HepG2 (cell line): ENCODE results near the gene FERMT2. TPM values are rescaled to one million over a fixed set of nuclear protein-coding genes. Genes with fewer than 3 reads are reported as not detected.

Experiments
- ARID5B ChIP-seq: IDR thresholded peaks from 2 replicates; pipeline ENCODE4 v1.4.0; 2020; ENCODE audit warnings: mild to moderate bottlenecking, missing genetic modification reagents
- ASH2L ChIP-seq: fragments of 300-600, 200-600 bp; sonication (generic); IDR thresholded peaks from 2 replicates; pipeline ENCODE4 v1.7.0; 2017; ENCODE audit warnings: low read depth, mild to moderate bottlenecking, moderate library complexity, mixed read lengths, low read length; ENCODE audit not compliant: insufficient read length
- FOXK2 ChIP-seq: fragments of 450-650 bp; IDR thresholded peaks from 2 replicates; pipeline ENCODE4 v1.6.1; 2016
- FOXM1 ChIP-seq: sonication (generic); formaldehyde crosslinking; IDR thresholded peaks from 2 replicates; pipeline ENCODE4 v1.5.0; 2020; ENCODE audit warnings: missing genetic modification reagents
- NFKB2 ChIP-seq: sonication (generic); formaldehyde crosslinking; IDR thresholded peaks from 2 replicates; pipeline ENCODE4 v1.4.0; 2020; ENCODE audit warnings: missing genetic modification reagents, borderline replicate concordance
- NKX3-1 ChIP-seq: sonication (generic); formaldehyde crosslinking; IDR thresholded peaks from 2 replicates; pipeline ENCODE4 v1.5.0; 2020; ENCODE audit warnings: missing genetic modification reagents
- PLSCR1 ChIP-seq: sonication (generic); formaldehyde crosslinking; IDR thresholded peaks from 2 replicates; pipeline ENCODE4 v1.5.0; 2020; ENCODE audit warnings: missing genetic modification reagents, mild to moderate bottlenecking, borderline replicate concordance
- POLR2A ChIP-seq, 2 experiments: IDR thresholded peaks; 2 replicates each; pipeline ENCODE4 v1.6.1; 2011; ENCODE audit warnings: low read depth in 2 of 2, low read length in 2 of 2, mild to moderate bottlenecking in 1 of 2, moderate library complexity in 1 of 2; ENCODE audit not compliant: insufficient read depth in 1 of 2
- RFX3 ChIP-seq: IDR thresholded peaks from 2 replicates; pipeline ENCODE4 v1.6.1; 2016; ENCODE audit warnings: missing biosample characterization, missing genetic modification reagents
- RFX5 ChIP-seq: IDR thresholded peaks from 2 replicates; pipeline ENCODE4 v1.6.1; 2011; ENCODE audit warnings: low read depth, low read length, improper control_type of control experiment
- RXRB ChIP-seq: IDR thresholded peaks from 2 replicates; pipeline ENCODE4 v1.6.1; 2016; ENCODE audit warnings: borderline replicate concordance, missing genetic modification reagents, missing compliant biosample characterization
- SIN3A ChIP-seq: IDR thresholded peaks from 2 replicates; pipeline ENCODE4 v1.6.1; 2011; ENCODE audit warnings: low read depth, mild to moderate bottlenecking, control low read depth, low read length, borderline replicate concordance
- ZMAT5 ChIP-seq: sonication (generic); formaldehyde crosslinking; IDR thresholded peaks from 2 replicates; pipeline ENCODE4 v1.5.0; 2020; ENCODE audit warnings: mild to moderate bottlenecking, low read depth, missing genetic modification reagents, borderline replicate concordance
- ZNF205 ChIP-seq: IDR thresholded peaks from 2 replicates; pipeline ENCODE4 v1.6.1; 2018; ENCODE audit warnings: missing biosample characterization, missing genetic modification reagents
- ZNF646 ChIP-seq: sonication (generic); formaldehyde crosslinking; IDR thresholded peaks from 2 replicates; pipeline ENCODE4 v1.9.0; 2021; ENCODE audit warnings: mild to moderate bottlenecking, missing genetic modification reagents
- ZNF670 ChIP-seq: sonication (generic); formaldehyde crosslinking; IDR thresholded peaks from 2 replicates; pipeline ENCODE4 v1.8.0; 2022; ENCODE audit warnings: mild to moderate bottlenecking, missing genetic modification reagents, borderline replicate concordance
- ZSCAN31 ChIP-seq: sonication (generic); formaldehyde crosslinking; IDR thresholded peaks from 2 replicates; pipeline ENCODE4 v1.5.0; 2020; ENCODE audit warnings: low read depth, mild to moderate bottlenecking, missing genetic modification reagents
- polyA plus RNA-seq, 8 experiments: library from polyadenylated mRNA; depleted of rRNA in 3 of 8; stranded (reverse) in 7 of 8; unstranded in 1 of 8; fragments of >200 nt; fragmentation: Illumina TruSeq in 4 of 8; extraction: Trizol in 4 of 8; gene quantifications; 2 replicates each; pipeline versions ENCODE4 v1.2.1 to v1.2.3, GENCODE V29; 2011 to 2016; ENCODE audit warnings: low read depth in 4 of 8, missing spikeins in 1 of 8, mixed read lengths in 1 of 8; ENCODE audit not compliant: insufficient read depth in 1 of 8
- total RNA-seq, 5 experiments: library from RNA; depleted of rRNA; stranded (reverse); fragments of >200 nt; fragmentation: Illumina TruSeq; extraction: Trizol; gene quantifications; 2 replicates each; pipeline ENCODE4 v1.2.3, GENCODE V29; 2016; ENCODE audit warnings: low read depth in 1 of 5

Gene FERMT2
- total and polyA plus RNA-seq, 2 of the 13 experiments (the other 11 are each of a cell fraction or from before 2014, with no cell fraction given) = 36.2 to 60.4 TPM

- TF ChIP-seq ZMAT5 = no peak
- no peak; the same call in 1 of the 2 replicates for TF ChIP-seq ZNF670
- TF ChIP-seq ZNF205 (CRISPR knock-in tag) = no peak
- TF ChIP-seq FOXK2 = no peak
- no peak for TF ChIP-seq RFX3 (CRISPR knock-in tag)
- TF ChIP-seq PLSCR1 (CRISPR knock-in tag) = no peak
- no peak for TF ChIP-seq NFKB2 (CRISPR knock-in tag)
- peak; percentile 57 to 85 for TF ChIP-seq POLR2A (IDR thresholded peaks at IDR 0.05; ENCODE audit: insufficient read depth in 1 of 2, low read depth in 2 of 2, low read length in 2 of 2)
- no peak for TF ChIP-seq ZNF646 (CRISPR knock-in tag)
- peak; percentile 43 for TF ChIP-seq ZSCAN31
- no peak; the same call in 1 of the 2 replicates for TF ChIP-seq ARID5B (CRISPR knock-in tag)
- no peak for TF ChIP-seq RFX5
- peak; percentile 36; the same call in 1 of the 2 replicates for TF ChIP-seq SIN3A
- TF ChIP-seq NKX3-1 = no peak; the same call in 1 of the 2 replicates
- peak; percentile 33 for TF ChIP-seq ASH2L
- TF ChIP-seq RXRB (CRISPR knock-in tag) = no peak
- TF ChIP-seq FOXM1 (CRISPR knock-in tag) = no peak
Observed at GRCh38 chr14:52950898-52951680, at the start of gene FERMT2 (continued).
